A375 (cell line): ENCODE measurements around the gene RPL3. TPM values are rescaled to one million over a fixed set of nuclear protein-coding genes. Genes with fewer than 3 reads are reported as not detected.

Experiments used
- small RNA-seq: library from RNA; depleted of rRNA; stranded (forward); fragments of <200 nt; gene quantifications from one replicate; pipeline ENCODE3, GENCODE V24; 2014
- total RNA-seq: library from RNA; depleted of rRNA; stranded (reverse); fragments of >200 nt; shearing (Covaris generic); gene quantifications from 2 replicates; pipeline ENCODE4 v1.2.3, GENCODE V29; 2014; rRNA removed

The RPL3 gene
- 2,938 and 3,056 TPM in 2 replicates for total RNA-seq

GRCh38 chr22:39319284-39320022 is at the start of gene RPL3:
TSS of gene RPL3 (minus strand) at chr22:39319623. CDS start at chr22:39319597, 26 bp downstream.

GRCh38 chr22:39349967-39350726 is 30.7 kb upstream of the RPL3 start, which contains the start of gene SYNGR1:
TSS of gene SYNGR1 (plus strand) at chr22:39349991. CDS start at chr22:39350011, 20 bp downstream.

Small RNA genes within 50 kb of the gene (small RNA-seq; reads per million reads assigned to genes)
- not detected for gene SNORD43
- 2,704 reads per million, percentile 99 among the genes with 10 or more reads in this experiment for gene SNORD83A
- not detected for gene SNORD83B

Other genes with a start within 250 kb of the RPL3 start
- gene APOBEC3G, start 242.3 kb downstream of the RPL3 start, total RNA-seq = 39.1 and 39.8 TPM in 2 replicates
- gene APOBEC3H, start 222.4 kb downstream of the RPL3 start, total RNA-seq = 0.40 and 2.1 TPM in 2 replicates
- gene CBX7, start 166.9 kb downstream of the RPL3 start, total RNA-seq = 3.7 and 4.1 TPM in 2 replicates
- 3.8 and 5.5 TPM in 2 replicates for gene PDGFB, start 74.6 kb downstream of the RPL3 start, total RNA-seq
- gene SYNGR1, start 30.4 kb upstream of the RPL3 start, total RNA-seq = 6.8 and 8.7 TPM in 2 replicates
- 12.1 and 14.0 TPM in 2 replicates for gene TAB1, start 80.2 kb upstream of the RPL3 start, total RNA-seq
- gene MGAT3, start 137.4 kb upstream of the RPL3 start, total RNA-seq = 0.29 and 0.64 TPM in 2 replicates
- 26.7 and 30.0 TPM in 2 replicates for gene MIEF1, start 182.7 kb upstream of the RPL3 start, total RNA-seq
- 643 and 678 TPM in 2 replicates for gene ATF4, start 200.9 kb upstream of the RPL3 start, total RNA-seq
- 153 and 177 TPM in 2 replicates for gene RPS19BP1, start 213.1 kb upstream of the RPL3 start, total RNA-seq